Calu3 (cell line): ENCODE data around the gene FYN. TPM values are rescaled to one million over a fixed set of nuclear protein-coding genes. Genes with fewer than 3 reads are reported as not detected.

Source experiments
- BruUV-seq: library from RNA; stranded (reverse); fragments of 400-500 nt; replicated peaks from 2 replicates; lab custom pipeline; 2021; lab: Mats Ljungman, UMichigan
- CTCF ChIA-PET: fragments of 300-600 bp; sonication (Branson Sonifier 250); formaldehyde crosslinking; loops from one replicate; lab custom pipeline; 2022; ENCODE audit warnings: antibody characterized with exemption; lab: Charles Lee
- DNase-seq: peaks from one replicate; pipeline ENCODE4 v3.0.0; 2022
- H3K27ac Mint-ChIP-seq: one replicate; pipeline ENCODE4 v1.8.0; 2022; ENCODE audit warnings: mixed read lengths; ENCODE audit not compliant: unreplicated experiment
- H3K27me3 Mint-ChIP-seq: one replicate; pipeline ENCODE4 v1.8.0; 2022; ENCODE audit warnings: mixed read lengths; ENCODE audit not compliant: unreplicated experiment
- H3K36me3 Mint-ChIP-seq: one replicate; pipeline ENCODE4 v1.8.0; 2022; ENCODE audit warnings: mild to moderate bottlenecking, moderate library complexity, mixed read lengths; ENCODE audit not compliant: insufficient read depth, unreplicated experiment
- H3K4me1 Mint-ChIP-seq: one replicate; pipeline ENCODE4 v1.8.0; 2022; ENCODE audit warnings: mild to moderate bottlenecking, low read depth, mixed read lengths; ENCODE audit not compliant: unreplicated experiment
- H3K4me3 Mint-ChIP-seq: one replicate; pipeline ENCODE4 v1.8.0; 2022; ENCODE audit warnings: mild to moderate bottlenecking, low read depth, moderate library complexity, mixed read lengths; ENCODE audit not compliant: unreplicated experiment
- H3K9me3 Mint-ChIP-seq: one replicate; pipeline ENCODE4 v1.8.0; 2022; ENCODE audit warnings: low read depth, mixed read lengths; ENCODE audit not compliant: unreplicated experiment
- intact Hi-C: fragments of 100-400 bp; cut with micrococcal nuclease; formaldehyde crosslinking; loops from one replicate; pipeline ENCODE4 v1.10.0; 2022; ENCODE audit not compliant: unreplicated experiment
- total RNA-seq: library from RNA; stranded (reverse); gene quantifications from 2 replicates; pipeline ENCODE4 v1.2.3, GENCODE V29; 2022
- TF ChIP-seq, protein P1 (sequence below): fragments of 200-600 bp; IDR thresholded peaks from one replicate; pipeline ENCODE4 v1.8.0; 2022; ENCODE audit warnings: antibody characterized with exemption; ENCODE audit not compliant: unreplicated experiment

Gene FYN
- total RNA-seq, 1 experiment from 2014 or later, result 61.0 TPM

DNA sequence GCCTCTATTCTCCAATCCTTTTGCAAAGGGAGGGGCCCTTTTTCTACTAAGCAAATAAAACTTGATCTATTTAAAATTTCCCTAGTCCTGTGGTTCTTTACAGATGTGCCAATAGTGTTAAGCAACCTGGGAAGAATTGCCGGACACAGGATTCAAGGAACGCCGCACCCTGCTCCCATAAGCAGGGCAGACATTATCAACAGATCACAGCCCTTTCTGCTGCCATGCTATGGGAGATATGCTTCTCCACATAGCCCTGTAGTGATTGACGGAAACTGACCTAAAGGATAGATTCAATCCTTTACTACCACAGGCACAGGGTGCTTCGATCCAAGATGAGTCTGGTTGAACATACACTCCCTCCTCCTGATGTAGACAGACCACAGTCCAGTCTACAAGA, 149.2 kb downstream of the FYN start:
- TF ChIP-seq, protein P1, sequence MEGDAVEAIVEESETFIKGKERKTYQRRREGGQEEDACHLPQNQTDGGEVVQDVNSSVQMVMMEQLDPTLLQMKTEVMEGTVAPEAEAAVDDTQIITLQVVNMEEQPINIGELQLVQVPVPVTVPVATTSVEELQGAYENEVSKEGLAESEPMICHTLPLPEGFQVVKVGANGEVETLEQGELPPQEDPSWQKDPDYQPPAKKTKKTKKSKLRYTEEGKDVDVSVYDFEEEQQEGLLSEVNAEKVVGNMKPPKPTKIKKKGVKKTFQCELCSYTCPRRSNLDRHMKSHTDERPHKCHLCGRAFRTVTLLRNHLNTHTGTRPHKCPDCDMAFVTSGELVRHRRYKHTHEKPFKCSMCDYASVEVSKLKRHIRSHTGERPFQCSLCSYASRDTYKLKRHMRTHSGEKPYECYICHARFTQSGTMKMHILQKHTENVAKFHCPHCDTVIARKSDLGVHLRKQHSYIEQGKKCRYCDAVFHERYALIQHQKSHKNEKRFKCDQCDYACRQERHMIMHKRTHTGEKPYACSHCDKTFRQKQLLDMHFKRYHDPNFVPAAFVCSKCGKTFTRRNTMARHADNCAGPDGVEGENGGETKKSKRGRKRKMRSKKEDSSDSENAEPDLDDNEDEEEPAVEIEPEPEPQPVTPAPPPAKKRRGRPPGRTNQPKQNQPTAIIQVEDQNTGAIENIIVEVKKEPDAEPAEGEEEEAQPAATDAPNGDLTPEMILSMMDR, result no peak
- H3K27me3 Mint-ChIP-seq, result no peaks in the 10 kb centered on the region
- H3K4me3 Mint-ChIP-seq, result no peak overlapping the region
- intact Hi-C loops, result no loop called here
- no peaks in the 10 kb centered on the region for H3K9me3 Mint-ChIP-seq
- peaks cover 12% of the 10 kb centered on the region for H3K4me1 Mint-ChIP-seq
- H3K27ac Mint-ChIP-seq, result no peak overlapping the region
- H3K36me3 Mint-ChIP-seq, result no peaks in the 10 kb centered on the region
- DNase-seq, result no peak
- CTCF ChIA-PET, result interaction anchor here (1.1 kb wide), 1 partner anchor 12 kb away, joined by 3 read pairs; no protein-coding TSS in a partner anchor
- no TSS peak for BruUV-seq

DNA sequence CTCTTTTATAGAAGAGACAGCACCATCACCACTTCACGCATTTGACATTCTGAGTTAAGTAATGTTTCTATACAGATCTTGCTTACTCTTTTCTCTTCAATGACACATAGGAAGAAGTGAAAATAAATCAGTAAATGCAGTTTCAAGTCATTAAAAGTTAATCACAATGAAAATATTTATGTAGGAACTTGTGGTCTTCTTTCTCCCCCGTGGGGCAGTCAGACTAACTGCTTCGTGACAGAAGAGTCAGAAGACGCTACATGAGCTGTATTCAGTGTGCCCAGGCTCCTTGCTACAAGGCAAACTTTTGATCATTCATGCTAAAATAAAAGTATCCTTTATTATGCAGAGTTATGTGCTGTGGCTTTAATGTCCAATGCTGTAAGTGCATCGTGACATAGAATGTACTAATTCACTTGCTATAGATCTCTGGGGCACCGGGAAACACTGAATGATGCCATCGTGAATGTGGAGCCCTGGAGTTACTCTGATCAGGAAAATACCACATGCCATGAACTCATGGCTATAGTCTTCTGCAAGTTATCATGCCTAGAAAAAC, 149.8 kb downstream of the FYN start:
- intact Hi-C loops, result no loop called here
- no peak overlapping the region for H3K4me3 Mint-ChIP-seq
- H3K36me3 Mint-ChIP-seq, result no peaks in the 10 kb centered on the region
- no peaks in the 10 kb centered on the region for H3K9me3 Mint-ChIP-seq
- BruUV-seq, result no TSS peak
- no peak overlapping the region for H3K27ac Mint-ChIP-seq
- H3K27me3 Mint-ChIP-seq, result no peaks in the 10 kb centered on the region
- no peak for DNase-seq
- H3K4me1 Mint-ChIP-seq, result peaks cover 12% of the 10 kb centered on the region
- TF ChIP-seq, protein P1, result no peak
- CTCF ChIA-PET, result no interaction called here

DNA sequence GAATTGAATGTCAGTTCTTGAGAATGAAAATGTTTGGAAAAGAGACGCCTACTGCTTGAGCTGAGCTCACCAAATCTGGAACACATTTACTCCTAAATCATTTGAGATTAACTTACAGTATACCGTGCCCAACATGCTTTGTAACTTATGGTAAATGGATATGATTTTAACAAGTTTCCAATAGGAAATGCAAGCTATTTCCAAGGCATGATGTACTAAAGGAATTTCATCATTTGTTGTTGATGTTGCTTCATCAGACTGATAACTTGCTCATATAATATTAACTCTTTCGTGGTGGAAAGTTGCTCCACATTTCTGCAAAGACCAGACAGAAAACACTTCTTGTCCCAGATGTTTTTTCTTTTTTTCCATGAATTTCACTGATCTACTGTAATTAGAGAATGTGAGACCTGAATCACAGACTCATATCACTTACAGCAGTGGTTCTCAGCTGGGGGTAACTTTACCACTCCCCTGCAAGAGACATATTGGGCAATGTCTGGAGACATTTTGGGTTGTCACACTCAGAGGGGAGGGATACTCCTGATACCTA, 151.0 kb downstream of the FYN start:
- Mint-ChIP-seq H3K4me1 (peaks cover 12% of the 10 kb centered on the region), H3K9me3 (no peaks in the 10 kb centered on the region), H3K27me3 (no peaks in the 10 kb centered on the region), H3K4me3 (no peak overlapping the region), H3K36me3 (no peaks in the 10 kb centered on the region), H3K27ac (no peak overlapping the region)
- no peak for DNase-seq
- intact Hi-C loops, result no loop called here
- CTCF ChIA-PET, result interaction anchor here (0.9 kb wide), 1 partner anchor 200 kb away, joined by 3 read pairs; no protein-coding TSS in a partner anchor
- BruUV-seq, result no TSS peak
- TF ChIP-seq, protein P1, result no peak

GRCh38 chr6:111721753-111722154, 151.5 kb downstream of the FYN start:
- TF ChIP-seq, protein P1, result peak; percentile 77
- H3K4me3 Mint-ChIP-seq, result no peak overlapping the region
- H3K36me3 Mint-ChIP-seq, result no peaks in the 10 kb centered on the region
- H3K27me3 Mint-ChIP-seq, result no peaks in the 10 kb centered on the region
- DNase-seq, result peak; percentile 24
- H3K27ac Mint-ChIP-seq, result no peak overlapping the region
- intact Hi-C loops, result no loop called here
- CTCF ChIA-PET, result interaction anchor here (0.9 kb wide), 1 partner anchor 201 kb away, joined by 3 read pairs; no protein-coding TSS in a partner anchor
- no peaks in the 10 kb centered on the region for H3K9me3 Mint-ChIP-seq
- no TSS peak for BruUV-seq
- H3K4me1 Mint-ChIP-seq, result peaks cover 12% of the 10 kb centered on the region
